Measurements from ENCODE around the gene LMBRD2. TPM values are rescaled to one million over a fixed set of nuclear protein-coding genes. Genes with fewer than 3 reads are reported as not detected.

LMBRD2 gene
- total RNA-seq, 1 donor: 13.8 TPM

DNA sequence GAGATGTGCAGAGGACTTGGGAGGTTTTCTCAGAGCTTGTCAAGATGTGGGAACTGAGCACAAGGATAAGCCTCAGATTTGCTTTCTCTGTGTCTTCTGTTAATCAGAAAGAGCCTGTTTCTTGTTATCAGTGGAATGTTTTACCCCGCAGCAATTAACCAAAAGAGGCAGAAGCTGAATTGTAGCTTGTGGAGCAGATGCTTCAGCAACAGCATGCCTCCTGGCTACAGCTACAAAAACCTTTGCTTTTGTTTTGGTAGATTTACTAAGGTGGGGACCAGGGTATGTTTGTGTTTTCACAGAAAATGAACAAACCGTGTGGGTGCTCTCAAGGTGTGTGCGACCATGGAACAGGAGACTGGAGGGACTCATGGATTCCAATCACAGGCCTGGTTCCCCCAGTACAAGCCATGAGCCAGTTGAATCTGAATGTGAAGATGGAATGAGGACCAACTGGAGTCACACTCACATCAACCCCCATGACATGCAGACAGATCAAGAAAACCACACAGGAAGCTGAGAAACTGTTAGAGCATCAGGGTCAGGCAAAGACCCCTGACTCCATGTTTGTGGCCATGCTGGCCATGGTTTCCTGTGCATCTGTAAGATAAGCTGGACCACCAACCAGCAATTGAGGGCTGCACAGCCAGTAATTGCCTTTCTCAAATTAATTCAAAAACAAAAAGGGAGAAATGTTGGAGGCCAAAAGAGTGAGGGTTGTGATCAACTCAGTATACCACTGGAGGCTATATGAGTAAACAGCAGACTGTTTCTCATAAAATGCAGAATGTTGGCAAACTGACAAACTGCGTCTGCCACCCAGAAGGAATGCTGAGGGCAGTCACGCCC, 91.9 kb downstream of the LMBRD2 start:
- Histone ChIP-seq H3K36me3 (ENCODE audit: insufficient read depth, low read length) (no peaks in the 10 kb centered on the region), H4K20me1 (ENCODE audit: insufficient read depth, low read length) (no peaks in the 10 kb centered on the region), H3K27ac (ENCODE audit: low read depth, low read length) (no peak overlapping the region), H3K4me2 (ENCODE audit: insufficient read depth, low read length) (no peak overlapping the region), H3K9me3 (ENCODE audit: low read depth, low read length) (no peaks in the 10 kb centered on the region), H3K27me3 (ENCODE audit: insufficient read depth, low read length) (peaks cover 8% of the 10 kb centered on the region), H3K4me1 (ENCODE audit: insufficient read depth, low read length) (no peaks in the 10 kb centered on the region), H3K4me3 (ENCODE audit: insufficient read depth, low read length) (no peak overlapping the region), H3K79me2 (ENCODE audit: insufficient read depth, low read length) (no peaks in the 10 kb centered on the region), H2AFZ (ENCODE audit: low read length) (no peak overlapping the region)
- DNase-seq (ENCODE audit: insufficient read length, low spot score, missing footprints): no peak
- TF ChIP-seq, protein P1, sequence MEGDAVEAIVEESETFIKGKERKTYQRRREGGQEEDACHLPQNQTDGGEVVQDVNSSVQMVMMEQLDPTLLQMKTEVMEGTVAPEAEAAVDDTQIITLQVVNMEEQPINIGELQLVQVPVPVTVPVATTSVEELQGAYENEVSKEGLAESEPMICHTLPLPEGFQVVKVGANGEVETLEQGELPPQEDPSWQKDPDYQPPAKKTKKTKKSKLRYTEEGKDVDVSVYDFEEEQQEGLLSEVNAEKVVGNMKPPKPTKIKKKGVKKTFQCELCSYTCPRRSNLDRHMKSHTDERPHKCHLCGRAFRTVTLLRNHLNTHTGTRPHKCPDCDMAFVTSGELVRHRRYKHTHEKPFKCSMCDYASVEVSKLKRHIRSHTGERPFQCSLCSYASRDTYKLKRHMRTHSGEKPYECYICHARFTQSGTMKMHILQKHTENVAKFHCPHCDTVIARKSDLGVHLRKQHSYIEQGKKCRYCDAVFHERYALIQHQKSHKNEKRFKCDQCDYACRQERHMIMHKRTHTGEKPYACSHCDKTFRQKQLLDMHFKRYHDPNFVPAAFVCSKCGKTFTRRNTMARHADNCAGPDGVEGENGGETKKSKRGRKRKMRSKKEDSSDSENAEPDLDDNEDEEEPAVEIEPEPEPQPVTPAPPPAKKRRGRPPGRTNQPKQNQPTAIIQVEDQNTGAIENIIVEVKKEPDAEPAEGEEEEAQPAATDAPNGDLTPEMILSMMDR (IDR thresholded peaks at IDR 0.05; ENCODE audit: extremely low read depth, low read depth, low read length): no peak

DNA sequence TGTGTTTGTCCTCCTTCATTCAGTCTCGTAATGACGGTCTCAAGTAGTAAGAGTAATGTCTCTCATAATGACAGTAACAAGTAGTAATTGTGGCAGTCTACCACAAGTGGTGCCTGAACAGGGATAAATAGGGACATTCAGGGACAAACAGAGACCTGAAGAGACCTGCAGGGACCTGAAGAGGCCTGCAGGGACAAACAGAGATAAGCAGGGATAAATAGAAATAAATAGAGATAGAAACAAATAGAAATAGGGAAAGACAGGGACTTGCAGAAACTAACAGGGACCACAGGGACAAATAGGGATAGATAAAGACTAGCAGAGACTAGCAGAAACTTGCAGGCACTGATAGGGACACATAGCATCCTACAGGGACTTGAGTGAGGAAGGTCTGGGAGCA, 92.9 kb downstream of the LMBRD2 start:
- H3K79me2 ChIP-seq (ENCODE audit: insufficient read depth, low read length): no peaks in the 10 kb centered on the region
- H3K9me3 ChIP-seq (ENCODE audit: low read depth, low read length): no peaks in the 10 kb centered on the region
- H3K4me2 ChIP-seq (ENCODE audit: insufficient read depth, low read length): no peak overlapping the region
- TF ChIP-seq, protein P1 (IDR thresholded peaks at IDR 0.05; ENCODE audit: extremely low read depth, low read depth, low read length): no peak
- H4K20me1 ChIP-seq (ENCODE audit: insufficient read depth, low read length): no peaks in the 10 kb centered on the region
- H3K4me3 ChIP-seq (ENCODE audit: insufficient read depth, low read length): no peak overlapping the region
- no peaks in the 10 kb centered on the region for H3K36me3 ChIP-seq (ENCODE audit: insufficient read depth, low read length)
- H2AFZ ChIP-seq (ENCODE audit: low read length): no peak overlapping the region
- DNase-seq (ENCODE audit: insufficient read length, low spot score, missing footprints): no peak
- H3K4me1 ChIP-seq (ENCODE audit: insufficient read depth, low read length): no peaks in the 10 kb centered on the region
- H3K27me3 ChIP-seq (ENCODE audit: insufficient read depth, low read length): peaks cover 8% of the 10 kb centered on the region
- no peak overlapping the region for H3K27ac ChIP-seq (ENCODE audit: low read depth, low read length)

DNA sequence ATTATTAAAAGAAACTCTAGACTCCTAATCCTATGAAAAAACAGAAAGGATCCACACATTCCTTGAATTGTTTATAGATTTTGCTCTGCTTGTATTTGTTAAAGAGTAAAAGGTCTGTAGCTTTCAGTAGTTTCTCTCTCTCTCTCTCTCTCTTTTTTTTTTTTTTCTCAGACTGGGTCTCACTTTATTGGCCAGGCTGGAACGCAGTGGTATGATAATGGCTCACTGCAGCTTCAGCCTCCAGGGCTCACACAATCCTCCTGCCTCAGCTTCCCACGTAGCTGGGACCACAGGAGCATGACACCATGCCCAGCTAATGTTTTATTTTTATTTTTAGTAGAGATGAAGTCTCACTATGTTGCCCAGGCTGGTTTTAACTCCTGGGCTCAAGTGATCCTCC, 94.3 kb downstream of the LMBRD2 start:
- Histone ChIP-seq H3K4me1 (ENCODE audit: insufficient read depth, low read length) (no peaks in the 10 kb centered on the region), H3K36me3 (ENCODE audit: insufficient read depth, low read length) (no peaks in the 10 kb centered on the region), H2AFZ (ENCODE audit: low read length) (no peak overlapping the region), H3K4me2 (ENCODE audit: insufficient read depth, low read length) (no peak overlapping the region), H3K27me3 (ENCODE audit: insufficient read depth, low read length) (peaks cover 16% of the 10 kb centered on the region), H3K79me2 (ENCODE audit: insufficient read depth, low read length) (no peaks in the 10 kb centered on the region), H4K20me1 (ENCODE audit: insufficient read depth, low read length) (no peaks in the 10 kb centered on the region), H3K27ac (ENCODE audit: low read depth, low read length) (no peak overlapping the region), H3K4me3 (ENCODE audit: insufficient read depth, low read length) (no peak overlapping the region), H3K9me3 (ENCODE audit: low read depth, low read length) (no peaks in the 10 kb centered on the region)
- TF ChIP-seq, protein P1 (IDR thresholded peaks at IDR 0.05; ENCODE audit: extremely low read depth, low read depth, low read length): no peak
- DNase-seq (ENCODE audit: insufficient read length, low spot score, missing footprints): no peak

DNA sequence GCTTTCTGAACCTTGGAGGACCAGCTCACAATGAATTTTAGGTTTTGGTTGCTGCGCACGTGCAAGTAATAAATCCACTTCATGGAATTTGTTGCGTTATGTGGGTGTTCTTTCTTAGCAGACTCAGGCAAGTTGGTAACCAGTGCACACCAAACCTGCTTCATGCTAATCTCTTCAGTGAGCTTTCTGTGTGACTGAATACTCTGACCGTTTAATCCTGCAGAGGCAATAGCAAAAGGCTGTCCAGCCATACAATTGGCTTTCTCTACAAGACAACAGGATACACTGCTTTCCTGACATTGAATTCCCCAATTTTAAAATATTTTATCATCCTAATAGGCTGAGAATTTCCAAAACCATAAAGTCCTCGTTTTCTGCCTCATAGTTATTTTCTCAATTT, 95.3 kb downstream of the LMBRD2 start:
- Histone ChIP-seq H3K36me3 (ENCODE audit: insufficient read depth, low read length) (no peaks in the 10 kb centered on the region), H4K20me1 (ENCODE audit: insufficient read depth, low read length) (no peaks in the 10 kb centered on the region), H3K27me3 (ENCODE audit: insufficient read depth, low read length) (peaks cover 16% of the 10 kb centered on the region), H3K27ac (ENCODE audit: low read depth, low read length) (no peak overlapping the region), H3K79me2 (ENCODE audit: insufficient read depth, low read length) (no peaks in the 10 kb centered on the region), H2AFZ (ENCODE audit: low read length) (no peak overlapping the region), H3K4me3 (ENCODE audit: insufficient read depth, low read length) (no peak overlapping the region), H3K4me1 (ENCODE audit: insufficient read depth, low read length) (no peaks in the 10 kb centered on the region), H3K4me2 (ENCODE audit: insufficient read depth, low read length) (no peak overlapping the region), H3K9me3 (ENCODE audit: low read depth, low read length) (no peaks in the 10 kb centered on the region)
- no peak for DNase-seq (ENCODE audit: insufficient read length, low spot score, missing footprints)
- TF ChIP-seq, protein P1 (IDR thresholded peaks at IDR 0.05; ENCODE audit: extremely low read depth, low read depth, low read length): no peak

All from osteoblast (primary cell).